IMR-90 (cell line): ENCODE results near the gene PARP6. TPM values are rescaled to one million over a fixed set of nuclear protein-coding genes. Genes with fewer than 3 reads are reported as not detected.

Source experiments
- ATAC-seq: fragments of 200-7000 bp; cut with Tn5 transposase; 2 replicates; pipeline ENCODE4 v1.9.1; 2020; ENCODE audit warnings: low read depth, mild to moderate bottlenecking, moderate library complexity
- BruUV-seq: library from RNA; stranded (reverse); fragments of 400-500 nt; replicated peaks from 2 replicates; lab custom pipeline; 2021; lab: Mats Ljungman, UMichigan
- CTCF ChIA-PET: fragments of 300-600 bp; formaldehyde crosslinking; extraction: SDS; loops from one replicate; lab custom pipeline; 2021; ENCODE audit warnings: antibody characterized with exemption; lab: Yijun Ruan, JAX
- POLR2A ChIA-PET: fragments of 300-600 bp; sonication (Branson Sonifier 250); formaldehyde crosslinking; loops from one replicate; lab custom pipeline; 2022; ENCODE audit warnings: antibody characterized with exemption; ENCODE audit not compliant: unreplicated experiment; lab: Charles Lee
- DNase-seq: peaks from one replicate; pipeline ENCODE4 v3.0.0; 2013
- H2AFZ ChIP-seq: replicated peaks from 2 replicates; pipeline ENCODE3; 2013; ENCODE audit warnings: low read length, mild to moderate bottlenecking; ENCODE audit not compliant: poor library complexity
- H2AK5ac ChIP-seq: 2 replicates; pipeline ENCODE4 v1.6.1; 2013; ENCODE audit warnings: low read depth, low read length, inconsistent platforms
- H2AK9ac ChIP-seq: replicated peaks from 2 replicates; pipeline ENCODE3; 2013; ENCODE audit warnings: mild to moderate bottlenecking, low read depth, low read length, moderate library complexity; ENCODE audit not compliant: poor library complexity
- H2BK120ac ChIP-seq: 2 replicates; pipeline ENCODE4 v1.6.1; 2013; ENCODE audit warnings: low read depth, low read length, inconsistent platforms
- H2BK15ac ChIP-seq: 3 replicates; pipeline ENCODE4 v1.6.1; 2013; ENCODE audit warnings: low read depth, low read length, inconsistent platforms
- H2BK20ac ChIP-seq: 2 replicates; pipeline ENCODE4 v1.6.1; 2013; ENCODE audit warnings: low read depth, mild to moderate bottlenecking, inconsistent platforms, low read length, moderate library complexity
- H2BK5ac ChIP-seq: 2 replicates; pipeline ENCODE4 v1.6.1; 2013; ENCODE audit warnings: mild to moderate bottlenecking, low read depth, low read length, inconsistent platforms; ENCODE audit not compliant: poor library complexity, severe bottlenecking
- H3K14ac ChIP-seq: replicated peaks from 2 replicates; pipeline ENCODE4 v1.6.1; 2013; ENCODE audit warnings: low read depth, low read length, inconsistent platforms
- H3K18ac ChIP-seq: 2 replicates; pipeline ENCODE4 v1.6.1; 2013; ENCODE audit warnings: low read depth, low read length, control low read depth
- H3K23ac ChIP-seq: 2 replicates; pipeline ENCODE4 v1.6.1; 2013; ENCODE audit warnings: low read depth, low read length, inconsistent platforms
- H3K27ac ChIP-seq: 2 replicates; pipeline ENCODE4 v1.5.1; 2013; ENCODE audit warnings: mild to moderate bottlenecking, control low read depth, low read length; ENCODE audit not compliant: insufficient read depth
- H3K27me3 ChIP-seq: 2 replicates; pipeline ENCODE4 v1.6.1; 2013; ENCODE audit warnings: low read length; ENCODE audit not compliant: control insufficient read depth, insufficient read depth
- H3K36me3 ChIP-seq: 2 replicates; pipeline ENCODE4 v1.6.1; 2013; ENCODE audit warnings: low read length, mixed read lengths; ENCODE audit not compliant: control insufficient read depth, insufficient read depth
- H3K4ac ChIP-seq: 2 replicates; pipeline ENCODE4 v1.6.1; 2013; ENCODE audit warnings: low read depth, low read length, inconsistent platforms
- H3K4me1 ChIP-seq: 2 replicates; pipeline ENCODE4 v1.6.1; 2013; ENCODE audit warnings: low read length, mixed read lengths; ENCODE audit not compliant: control insufficient read depth, insufficient read depth
- H3K4me2 ChIP-seq: 2 replicates; pipeline ENCODE4 v1.6.1; 2013; ENCODE audit warnings: low read depth, mild to moderate bottlenecking, control low read depth, low read length, moderate library complexity
- H3K4me3 ChIP-seq: 2 replicates; pipeline ENCODE4 v1.5.1; 2013; ENCODE audit warnings: low read depth, mild to moderate bottlenecking, control low read depth, low read length, moderate library complexity; ENCODE audit not compliant: insufficient read depth
- H3K56ac ChIP-seq: 2 replicates; pipeline ENCODE4 v1.6.1; 2013; ENCODE audit warnings: low read length, inconsistent platforms; ENCODE audit not compliant: insufficient read depth; ENCODE audit errors: extremely low read depth
- H3K79me1 ChIP-seq, 2 experiments: 2 replicates each; pipeline ENCODE4 v1.6.1; 2013; ENCODE audit warnings: low read length in 2 of 2, inconsistent platforms in 1 of 2, low read depth in 1 of 2
- H3K9ac ChIP-seq: 2 replicates; pipeline ENCODE4 v1.6.1; 2013; ENCODE audit warnings: low read depth, low read length, control low read depth
- H3K9me1 ChIP-seq: 2 replicates; pipeline ENCODE4 v1.6.1; 2013; ENCODE audit warnings: low read length, inconsistent platforms; ENCODE audit not compliant: insufficient read depth
- H3K9me3 ChIP-seq: 2 replicates; pipeline ENCODE4 v1.6.1; 2013; ENCODE audit warnings: low read length; ENCODE audit not compliant: control insufficient read depth, insufficient read depth
- H4K20me1 ChIP-seq: 2 replicates; pipeline ENCODE4 v1.6.1; 2013; ENCODE audit warnings: low read length, inconsistent platforms; ENCODE audit not compliant: insufficient read depth
- H4K5ac ChIP-seq: 2 replicates; pipeline ENCODE4 v1.6.1; 2013; ENCODE audit warnings: mild to moderate bottlenecking, low read depth, low read length, control low read depth
- H4K8ac ChIP-seq, 2 experiments: 2 replicates each; pipeline ENCODE4 v1.6.1; 2013; ENCODE audit warnings: low read depth in 2 of 2, low read length in 2 of 2, control low read depth in 1 of 2, inconsistent platforms in 1 of 2
- H4K91ac ChIP-seq: 2 replicates; pipeline ENCODE4 v1.6.1; 2013; ENCODE audit warnings: low read depth, low read length, inconsistent platforms; ENCODE audit not compliant: insufficient read depth
- CEBPB ChIP-seq: IDR thresholded peaks from 2 replicates; pipeline ENCODE4 v1.6.1; 2012; ENCODE audit warnings: low read depth, low read length, improper control_type of control experiment
- MXI1 ChIP-seq: IDR thresholded peaks from 2 replicates; pipeline ENCODE4 v1.6.1; 2012; ENCODE audit warnings: low read depth, mild to moderate bottlenecking, low read length, moderate library complexity, borderline replicate concordance
- WGBS, 2 experiments: methylation state at CpG; one replicate each; pipeline versions ENCODE4 v1.1.5 to v1.1.7; 2013; ENCODE audit warnings: missing lambda C conversion rate in 2 of 2; ENCODE audit not compliant: insufficient read length in 1 of 2; ENCODE audit errors: extremely low coverage in 2 of 2; 5-methylcytosine and 5-hydroxymethylcytosine counted together
- dilution Hi-C: fragments of 300-500 bp; cut with HindIII; formaldehyde crosslinking; loops from one replicate; pipeline ENCODE4 v1.14.3; 2018; ENCODE audit warnings: low sequenced_read_pairs; ENCODE audit not compliant: unreplicated experiment
- in situ Hi-C: fragments of 300-500 bp; cut with MboI; formaldehyde crosslinking; loops from 3 replicates; pipeline ENCODE4 v1.14.3; 2019; ENCODE audit warnings: low sequenced_read_pairs, inconsistent platforms, mixed read lengths
- intact Hi-C: fragments of 100-400 bp; cut with micrococcal nuclease; formaldehyde crosslinking; loops from 2 replicates; pipeline ENCODE4 v1.10.0; 2022
- polyA plus RNA-seq, 3 experiments: library from polyadenylated mRNA; depleted of rRNA; stranded (reverse); fragments of >200 nt; gene quantifications; 2 replicates each; pipeline ENCODE4 v1.2.3, GENCODE V29; 2012; ENCODE audit warnings: low replicate concordance in 1 of 3
- total RNA-seq: library from RNA; depleted of rRNA; stranded (reverse); fragments of >200 nt; gene quantifications from 2 replicates; pipeline ENCODE4 v1.2.3, GENCODE V29; 2012; rRNA removed

Gene PARP6
- total and polyA plus RNA-seq, 2 of the 4 experiments (the other 2 are of a cell fraction), result 13.4 to 45.1 TPM

- Histone ChIP-seq H3K18ac (no peak overlapping the region), H3K27me3 (peaks cover 14% of the 10 kb centered on the region), H4K91ac (no peak overlapping the region), H3K79me1 (no peaks in the 10 kb centered on the region), H3K14ac (no peak overlapping the region), H2BK15ac (no peak overlapping the region), H3K4me2 (no peak overlapping the region), H2AFZ (no peak overlapping the region), H3K9ac (no peak overlapping the region), H2BK120ac (no peak overlapping the region), H3K9me3 (no peaks in the 10 kb centered on the region), H2AK5ac (no peak overlapping the region), H3K4me3 (no peak overlapping the region), H3K27ac (no peak overlapping the region), H3K36me3 (no peaks in the 10 kb centered on the region), H3K9me1 (no peaks in the 10 kb centered on the region), H3K4ac (no peak overlapping the region), H3K23ac (no peak overlapping the region), H2AK9ac (no peak overlapping the region), H3K4me1 (no peaks in the 10 kb centered on the region), H4K8ac (no peak overlapping the region; a peak in 1 of 4 replicates), H3K56ac (no peak overlapping the region), H2BK5ac (no peak overlapping the region), H4K20me1 (peaks cover 6% of the 10 kb centered on the region), H2BK20ac (no peak overlapping the region), H4K5ac (no peak overlapping the region)
- intact Hi-C loops (no loop called here), dilution Hi-C loops (no loop called here), in situ Hi-C loops (no loop called here)
- ChIA-PET CTCF (no interaction called here), POLR2A (no interaction called here)
- BruUV-seq, result no TSS peak
- no peak for ATAC-seq
- WGBS, 2 experiments, result no CpG with 5 or more reads among the region's 3 CpGs
- TF ChIP-seq CEBPB (no peak), MXI1 (no peak)
- no peak for DNase-seq
Measured at GRCh38 chr15:72192416-72192815, 79.9 kb downstream of the PARP6 start.

Other genes starting within 250 kb of the PARP6 start
- 49.2 and 49.5 TPM in 2 replicates for gene MYO9A, start 154.4 kb downstream of the PARP6 start, total RNA-seq
- 6.0 and 7.9 TPM in 2 replicates for gene MYO9A, start 154.4 kb downstream of the PARP6 start, polyA plus RNA-seq (2012; rRNA removed)
- gene SENP8, start 154.2 kb downstream of the PARP6 start, total RNA-seq, result 2.9 and 3.1 TPM in 2 replicates
- 1.6 and 1.9 TPM in 2 replicates for gene SENP8, start 154.2 kb downstream of the PARP6 start, polyA plus RNA-seq (2012; rRNA removed)
- gene GRAMD2A, start 74.8 kb downstream of the PARP6 start, total RNA-seq, result under 0.01 and 0.18 TPM in 2 replicates
- 0.14 TPM in 1 of 2 replicates, not detected in the other for gene GRAMD2A, start 74.8 kb downstream of the PARP6 start, polyA plus RNA-seq (2012; rRNA removed)
- 2,738 and 3,859 TPM in 2 replicates for gene PKM, start 41.4 kb downstream of the PARP6 start, total RNA-seq
- gene PKM, start 41.4 kb downstream of the PARP6 start, polyA plus RNA-seq (2012; rRNA removed), result 2,084 and 2,219 TPM in 2 replicates
- gene CELF6, start 47.6 kb upstream of the PARP6 start, total RNA-seq, result not detected in 2 replicates
- gene CELF6, start 47.6 kb upstream of the PARP6 start, polyA plus RNA-seq (2012; rRNA removed), result 0.06 and 0.07 TPM in 2 replicates
- 17.5 and 19.4 TPM in 2 replicates for gene HEXA, start 103.5 kb upstream of the PARP6 start, total RNA-seq
- 103 and 115 TPM in 2 replicates for gene HEXA, start 103.5 kb upstream of the PARP6 start, polyA plus RNA-seq (2012; rRNA removed)
- not detected in 2 replicates for gene TMEM202, start 125.8 kb upstream of the PARP6 start, total RNA-seq
- gene TMEM202, start 125.8 kb upstream of the PARP6 start, polyA plus RNA-seq (2012; rRNA removed), result not detected in 2 replicates
- 41.2 and 41.9 TPM in 2 replicates for gene ARIH1, start 201.8 kb upstream of the PARP6 start, total RNA-seq
- gene ARIH1, start 201.8 kb upstream of the PARP6 start, polyA plus RNA-seq (2012; rRNA removed), result 24.0 and 25.5 TPM in 2 replicates